K562 (cell line): Measurements from ENCODE around the gene PPP1R9B. TPM values are rescaled to one million over a fixed set of nuclear protein-coding genes. Genes with fewer than 3 reads are reported as not detected.
A peak's percentile ranks its signal among the peaks of the same experiment; 100 is the strongest.

Experiments
- CCNT2 ChIP-seq: IDR thresholded peaks from 2 replicates; pipeline ENCODE4 v1.6.1; 2011; ENCODE audit warnings: borderline replicate concordance, low read depth, mild to moderate bottlenecking, moderate library complexity, mixed read lengths, low read length; ENCODE audit not compliant: insufficient read length; ENCODE audit errors: extremely low read depth
- MCM7 ChIP-seq, 2 experiments: fragments of 450-650 bp; IDR thresholded peaks; 2 replicates each; pipeline ENCODE4 v1.6.1; 2016 to 2018
- MTA1 ChIP-seq: fragments of 450-650 bp; IDR thresholded peaks from 2 replicates; pipeline ENCODE4 v1.6.1; 2017; ENCODE audit warnings: borderline replicate concordance
- NFIC ChIP-seq: fragments of 450-650 bp; IDR thresholded peaks from 2 replicates; pipeline ENCODE4 v1.6.1; 2017; ENCODE audit warnings: mild to moderate bottlenecking, inconsistent platforms
- TBP ChIP-seq: optimal IDR thresholded peaks from 2 replicates; pipeline ENCODE3; 2011; ENCODE audit warnings: low read depth, low read length, improper control_type of control experiment
- ZNF140 ChIP-seq: fragments of 250-450 bp; sonication (Bioruptor Pico); IDR thresholded peaks from 2 replicates; pipeline ENCODE4 v1.8.0; 2021; ENCODE audit warnings: moderate library complexity, mild to moderate bottlenecking, inconsistent platforms
- ZNF785 ChIP-seq: fragments of 250-450 bp; sonication (Bioruptor Pico); IDR thresholded peaks from 2 replicates; pipeline ENCODE4 v1.4.0; 2020; ENCODE audit warnings: mild to moderate bottlenecking
- ZZZ3 ChIP-seq: fragments of 450-650 bp; IDR thresholded peaks from 2 replicates; pipeline ENCODE4 v1.6.1; 2016; ENCODE audit warnings: antibody characterized with exemption, mild to moderate bottlenecking, moderate library complexity
- polyA plus RNA-seq, 8 experiments: library from polyadenylated mRNA; depleted of rRNA in 4 of 8; stranded (reverse) in 5 of 8; unstranded in 3 of 8; fragments of >200 nt; fragmentation: Nextera tagmentation in 2 of 8; fragmentation: Illumina TruSeq in 1 of 8; extraction: Ambion mirVana in 2 of 8; extraction: Trizol in 1 of 8; gene quantifications; 2 replicates each; pipeline versions ENCODE4 v1.2.1 to v1.2.3, GENCODE V29; 2011 to 2014; ENCODE audit warnings: inconsistent platforms in 1 of 8, missing spikeins in 1 of 8
- total RNA-seq, 7 experiments: library from RNA; depleted of rRNA in 6 of 7; stranded (reverse); fragments of >200 nt in 6 of 7; fragmentation: Illumina TruSeq in 2 of 7; extraction: Trizol in 2 of 7; gene quantifications; 2 replicates each; pipeline versions ENCODE4 v1.2.1 to v1.2.3, GENCODE V29; 2011 to 2021; ENCODE audit warnings: low replicate concordance in 1 of 7
- TF ChIP-seq, protein P1 (sequence below): sonication (generic); formaldehyde crosslinking; IDR thresholded peaks from 2 replicates; pipeline ENCODE4 v1.8.1; 2023; ENCODE audit warnings: missing genetic modification reagents, mild to moderate bottlenecking, borderline replicate concordance
- TF ChIP-seq, protein P2 (sequence below), 2 experiments: fragments of 450-650 bp; IDR thresholded peaks; 2 replicates each; pipeline ENCODE4 v1.6.1; 2016

The PPP1R9B gene
- total and polyA plus RNA-seq, 9 of the 15 experiments (the other 6 are each of a cell fraction or from before 2014, with no cell fraction given), result 0.10 to 63.5 (median 24.7) TPM

DNA sequence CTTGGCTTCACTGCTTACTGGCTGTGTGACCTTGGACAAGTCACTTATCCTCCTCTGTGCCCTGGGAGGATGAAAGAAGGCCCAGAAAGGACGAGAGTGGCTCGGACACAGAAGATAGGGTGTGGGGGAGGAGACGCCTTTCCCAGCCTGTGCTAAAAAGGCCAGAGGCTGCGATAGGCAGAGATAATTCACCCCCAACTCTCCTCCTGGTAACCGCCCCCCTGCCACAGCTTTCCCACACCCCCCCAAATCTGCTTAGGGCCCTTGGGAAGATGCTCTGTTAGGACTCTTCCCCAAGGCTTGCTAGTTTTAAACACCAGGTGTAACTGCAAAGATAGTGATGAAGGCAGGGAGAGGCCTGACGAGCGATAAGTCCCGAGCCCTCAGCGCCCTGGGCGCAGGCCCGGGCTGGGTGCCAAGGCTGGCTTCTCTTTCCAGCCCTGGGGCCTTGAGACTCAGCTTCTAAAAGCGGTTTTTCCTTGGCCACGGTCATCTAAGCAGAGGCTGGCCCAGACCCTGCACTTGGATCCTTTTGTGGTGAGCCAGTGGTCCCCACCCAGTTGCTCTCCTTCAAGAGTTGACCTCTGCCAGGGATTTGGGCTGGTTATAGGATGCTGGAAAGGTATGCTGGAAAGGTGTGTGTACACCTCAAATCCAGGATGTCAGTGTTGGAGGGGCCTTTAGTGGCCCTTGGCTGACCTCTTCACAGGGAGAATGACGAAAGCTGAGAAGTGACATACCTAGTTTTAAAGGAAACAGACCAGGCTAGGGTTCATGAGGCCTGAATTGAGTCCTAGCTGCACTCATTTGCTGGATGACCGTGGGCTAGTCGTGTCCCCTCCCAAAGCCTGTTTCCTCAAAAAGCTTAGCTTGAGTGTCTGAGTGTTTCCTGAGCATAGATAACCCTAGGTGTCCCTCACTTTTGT, 3.4 kb upstream of the PPP1R9B start (continued):
- TF ChIP-seq CCNT2 (peak; percentile 32), MTA1 (0 out of 2 replicates have a peak, but pooled peaks have one; percentile 41), ZZZ3 (no peak), TBP (peak; percentile 28), ZNF140 (no peak), ZNF785 (CRISPR knock-in tag) (no peak), NFIC (peak; percentile 93), MCM7 (IDR thresholded peaks at IDR 0.05) (no peak)
- TF ChIP-seq, protein P1, sequence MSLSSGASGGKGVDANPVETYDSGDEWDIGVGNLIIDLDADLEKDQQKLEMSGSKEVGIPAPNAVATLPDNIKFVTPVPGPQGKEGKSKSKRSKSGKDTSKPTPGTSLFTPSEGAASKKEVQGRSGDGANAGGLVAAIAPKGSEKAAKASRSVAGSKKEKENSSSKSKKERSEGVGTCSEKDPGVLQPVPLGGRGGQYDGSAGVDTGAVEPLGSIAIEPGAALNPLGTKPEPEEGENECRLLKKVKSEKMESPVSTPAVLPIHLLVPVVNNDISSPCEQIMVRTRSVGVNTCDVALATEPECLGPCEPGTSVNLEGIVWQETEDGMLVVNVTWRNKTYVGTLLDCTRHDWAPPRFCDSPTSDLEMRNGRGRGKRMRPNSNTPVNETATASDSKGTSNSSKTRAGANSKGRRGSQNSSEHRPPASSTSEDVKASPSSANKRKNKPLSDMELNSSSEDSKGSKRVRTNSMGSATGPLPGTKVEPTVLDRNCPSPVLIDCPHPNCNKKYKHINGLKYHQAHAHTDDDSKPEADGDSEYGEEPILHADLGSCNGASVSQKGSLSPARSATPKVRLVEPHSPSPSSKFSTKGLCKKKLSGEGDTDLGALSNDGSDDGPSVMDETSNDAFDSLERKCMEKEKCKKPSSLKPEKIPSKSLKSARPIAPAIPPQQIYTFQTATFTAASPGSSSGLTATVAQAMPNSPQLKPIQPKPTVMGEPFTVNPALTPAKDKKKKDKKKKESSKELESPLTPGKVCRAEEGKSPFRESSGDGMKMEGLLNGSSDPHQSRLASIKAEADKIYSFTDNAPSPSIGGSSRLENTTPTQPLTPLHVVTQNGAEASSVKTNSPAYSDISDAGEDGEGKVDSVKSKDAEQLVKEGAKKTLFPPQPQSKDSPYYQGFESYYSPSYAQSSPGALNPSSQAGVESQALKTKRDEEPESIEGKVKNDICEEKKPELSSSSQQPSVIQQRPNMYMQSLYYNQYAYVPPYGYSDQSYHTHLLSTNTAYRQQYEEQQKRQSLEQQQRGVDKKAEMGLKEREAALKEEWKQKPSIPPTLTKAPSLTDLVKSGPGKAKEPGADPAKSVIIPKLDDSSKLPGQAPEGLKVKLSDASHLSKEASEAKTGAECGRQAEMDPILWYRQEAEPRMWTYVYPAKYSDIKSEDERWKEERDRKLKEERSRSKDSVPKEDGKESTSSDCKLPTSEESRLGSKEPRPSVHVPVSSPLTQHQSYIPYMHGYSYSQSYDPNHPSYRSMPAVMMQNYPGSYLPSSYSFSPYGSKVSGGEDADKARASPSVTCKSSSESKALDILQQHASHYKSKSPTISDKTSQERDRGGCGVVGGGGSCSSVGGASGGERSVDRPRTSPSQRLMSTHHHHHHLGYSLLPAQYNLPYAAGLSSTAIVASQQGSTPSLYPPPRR, result no peak
- TF ChIP-seq, protein P2, sequence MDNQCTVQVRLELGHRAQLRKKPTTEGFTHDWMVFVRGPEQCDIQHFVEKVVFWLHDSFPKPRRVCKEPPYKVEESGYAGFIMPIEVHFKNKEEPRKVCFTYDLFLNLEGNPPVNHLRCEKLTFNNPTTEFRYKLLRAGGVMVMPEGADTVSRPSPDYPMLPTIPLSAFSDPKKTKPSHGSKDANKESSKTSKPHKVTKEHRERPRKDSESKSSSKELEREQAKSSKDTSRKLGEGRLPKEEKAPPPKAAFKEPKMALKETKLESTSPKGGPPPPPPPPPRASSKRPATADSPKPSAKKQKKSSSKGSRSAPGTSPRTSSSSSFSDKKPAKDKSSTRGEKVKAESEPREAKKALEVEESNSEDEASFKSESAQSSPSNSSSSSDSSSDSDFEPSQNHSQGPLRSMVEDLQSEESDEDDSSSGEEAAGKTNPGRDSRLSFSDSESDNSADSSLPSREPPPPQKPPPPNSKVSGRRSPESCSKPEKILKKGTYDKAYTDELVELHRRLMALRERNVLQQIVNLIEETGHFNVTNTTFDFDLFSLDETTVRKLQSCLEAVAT (IDR thresholded peaks at IDR 0.05), result peak in 1 of 2 experiments; percentile 73; a peak in 2 of 4 replicates
